Stimulated activated naive CD8-positive, alpha-beta T cell treated with anti-CD3 and anti-CD28 coated beads, Interleukin-15, Interleukin-2, amounts not matched to agents 100 U/mL and 50 U/mL, for 24 hours (primary cell): ENCODE results near the gene MMD.
A peak's percentile ranks its signal among the peaks of the same experiment; 100 is the strongest.
"Not testable (repeated sequence)": the region's sequence is repeated elsewhere in the genome, so short reads cannot be mapped to it uniquely, and the experiment has no call there.

Experiments used
- ATAC-seq: fragments of 150-1000 bp; cut with Tn5 transposase; one replicate; pipeline ENCODE4 v1.10.0; 2021
- DNase-seq: peaks from one replicate; pipeline ENCODE4 v3.0.0; 2021

Gene MMD

GRCh38 chr17:55421179-55421934 is at the start of gene MMD:
Gene MMD, minus strand, starts transcription at chr17:55421835. Its CDS starts 140 bp downstream, at chr17:55421695.
- ATAC-seq: peak; percentile 24
- DNase-seq: no peak

GRCh38 chr17:55466671-55467070 is 45.0 kb upstream of the MMD start:
- DNase-seq (no peak), ATAC-seq (no peak)

GRCh38 chr17:55465771-55466170 is 44.1 kb upstream of the MMD start:
- ATAC-seq, DNase-seq: not testable (repeated sequence)

- DNase-seq (peak; percentile 10), ATAC-seq (peak; percentile 53)
Observed at GRCh38 chr17:55463600-55463999, 42.0 kb upstream of the MMD start.

- ATAC-seq (no peak), DNase-seq (no peak)
Observed at GRCh38 chr17:55462711-55463110, 41.1 kb upstream of the MMD start.

- no peak for DNase-seq
- no peak for ATAC-seq
Observed at GRCh38 chr17:55462234-55462633, 40.6 kb upstream of the MMD start.

- peak; percentile 95 for ATAC-seq
- DNase-seq: peak; percentile 72
Observed at GRCh38 chr17:55458978-55459377, 37.3 kb upstream of the MMD start.

GRCh38 chr17:55458287-55458900 is 36.8 kb upstream of the MMD start:
- no peak for DNase-seq

GRCh38 chr17:55456307-55457240 is 34.9 kb upstream of the MMD start:
- DNase-seq (no peak), ATAC-seq (no peak)

More at GRCh38 chr17:55458287-55458900, 36.8 kb upstream of the MMD start:
- no peak for ATAC-seq

- ATAC-seq (no peak), DNase-seq (no peak)
Observed at GRCh38 chr17:55454906-55455474, 33.4 kb upstream of the MMD start.

- DNase-seq (no peak), ATAC-seq (no peak)
Observed at GRCh38 chr17:55453839-55454557, 32.4 kb upstream of the MMD start.

- ATAC-seq (no peak), DNase-seq (no peak)
Observed at GRCh38 chr17:55452139-55452790, 30.6 kb upstream of the MMD start.

- DNase-seq: no peak
- no peak for ATAC-seq
Observed at GRCh38 chr17:55451758-55452138, 30.1 kb upstream of the MMD start.

GRCh38 chr17:55451203-55451641 is 29.6 kb upstream of the MMD start:
- ATAC-seq (no peak), DNase-seq (no peak)

GRCh38 chr17:55450232-55450825 is 28.7 kb upstream of the MMD start:
- no peak for DNase-seq
- ATAC-seq: peak; percentile 46

GRCh38 chr17:55448681-55449080 is 27.0 kb upstream of the MMD start:
- DNase-seq (no peak), ATAC-seq (no peak)

GRCh38 chr17:55446581-55447205 is 25.1 kb upstream of the MMD start:
- DNase-seq: no peak

GRCh38 chr17:55446004-55446403 is 24.4 kb upstream of the MMD start:
- not testable (repeated sequence) for ATAC-seq, DNase-seq

More at GRCh38 chr17:55446581-55447205, 25.1 kb upstream of the MMD start:
- ATAC-seq: no peak

GRCh38 chr17:55444471-55445441 is 23.1 kb upstream of the MMD start:
- no peak for ATAC-seq
- no peak for DNase-seq
